ENCODE data around the gene TRPM3. TPM values are rescaled to one million over a fixed set of nuclear protein-coding genes. Genes with fewer than 3 reads are reported as not detected.

Gene TRPM3
- total RNA-seq, 4 donors from 2014 or later = 0.27 to 1.2 (median 0.47) TPM; not detected in 1

GRCh38 chr9:70609011-70609410, 512.4 kb downstream of the TRPM3 start:
- TF ChIP-seq, protein P1, sequence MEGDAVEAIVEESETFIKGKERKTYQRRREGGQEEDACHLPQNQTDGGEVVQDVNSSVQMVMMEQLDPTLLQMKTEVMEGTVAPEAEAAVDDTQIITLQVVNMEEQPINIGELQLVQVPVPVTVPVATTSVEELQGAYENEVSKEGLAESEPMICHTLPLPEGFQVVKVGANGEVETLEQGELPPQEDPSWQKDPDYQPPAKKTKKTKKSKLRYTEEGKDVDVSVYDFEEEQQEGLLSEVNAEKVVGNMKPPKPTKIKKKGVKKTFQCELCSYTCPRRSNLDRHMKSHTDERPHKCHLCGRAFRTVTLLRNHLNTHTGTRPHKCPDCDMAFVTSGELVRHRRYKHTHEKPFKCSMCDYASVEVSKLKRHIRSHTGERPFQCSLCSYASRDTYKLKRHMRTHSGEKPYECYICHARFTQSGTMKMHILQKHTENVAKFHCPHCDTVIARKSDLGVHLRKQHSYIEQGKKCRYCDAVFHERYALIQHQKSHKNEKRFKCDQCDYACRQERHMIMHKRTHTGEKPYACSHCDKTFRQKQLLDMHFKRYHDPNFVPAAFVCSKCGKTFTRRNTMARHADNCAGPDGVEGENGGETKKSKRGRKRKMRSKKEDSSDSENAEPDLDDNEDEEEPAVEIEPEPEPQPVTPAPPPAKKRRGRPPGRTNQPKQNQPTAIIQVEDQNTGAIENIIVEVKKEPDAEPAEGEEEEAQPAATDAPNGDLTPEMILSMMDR (IDR thresholded peaks at IDR 0.05) = no peak
- TF ChIP-seq POLR2AphosphoS5 (IDR thresholded peaks at IDR 0.05) (no peak), EP300 (IDR thresholded peaks at IDR 0.05) (no peak), POLR2A (IDR thresholded peaks at IDR 0.05) (no peak)
- H3K27ac ChIP-seq = peak overlapping the region in 2 of 4 donors; percentile 45 to 69
- WGBS, 2 donors (ENCODE audit: low coverage in 1 of 2) = 66 to 78% methylated on average over 2 of the region's 2 CpGs
- H3K9me3 ChIP-seq = no peaks in the 10 kb centered on the region
- no peak overlapping the region for H3K4me3 ChIP-seq
- H3K36me3 ChIP-seq = no peaks in the 10 kb centered on the region
- no peaks in the 10 kb centered on the region for H3K27me3 ChIP-seq
- H3K4me1 ChIP-seq = peaks cover 0 to 23% (median 5%) of the 10 kb centered on the region in 3 donors
- ATAC-seq = no peak

DNA sequence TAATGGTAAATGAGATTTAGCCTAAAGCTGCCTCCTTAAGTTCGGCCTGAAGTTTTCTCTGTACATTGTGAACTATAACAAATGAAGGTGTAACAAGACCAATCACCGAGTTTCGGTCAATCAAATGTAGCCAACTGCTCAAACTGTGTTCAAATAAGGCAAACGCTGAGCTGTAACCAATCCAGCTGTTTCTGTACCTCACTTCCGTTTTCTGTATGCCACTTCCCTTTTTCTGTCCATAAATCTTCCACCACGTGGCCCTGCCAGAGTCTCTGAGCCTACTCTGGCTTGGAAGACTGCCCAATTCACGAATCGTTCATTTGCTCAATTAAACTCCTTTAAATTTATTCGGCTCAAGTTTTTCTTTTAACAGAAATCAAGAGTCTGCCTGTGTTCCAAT, 513.5 kb downstream of the TRPM3 start:
- Histone ChIP-seq H3K4me1 (peaks cover 0 to 13% (median 5%) of the 10 kb centered on the region in 3 donors), H3K27me3 (no peaks in the 10 kb centered on the region), H3K9me3 (no peaks in the 10 kb centered on the region), H3K36me3 (no peaks in the 10 kb centered on the region), H3K4me3 (no peak overlapping the region), H3K27ac (no peak overlapping the region)
- no peak for TF ChIP-seq POLR2A (IDR thresholded peaks at IDR 0.05)
- no peak for TF ChIP-seq EP300 (IDR thresholded peaks at IDR 0.05)
- TF ChIP-seq, protein P1 (IDR thresholded peaks at IDR 0.05) = no peak
- TF ChIP-seq POLR2AphosphoS5 (IDR thresholded peaks at IDR 0.05) = no peak
- 52 to 63% methylated on average over 8 to 9 of the region's 9 CpGs for WGBS, 2 donors (ENCODE audit: low coverage in 1 of 2)
- ATAC-seq = no peak

DNA sequence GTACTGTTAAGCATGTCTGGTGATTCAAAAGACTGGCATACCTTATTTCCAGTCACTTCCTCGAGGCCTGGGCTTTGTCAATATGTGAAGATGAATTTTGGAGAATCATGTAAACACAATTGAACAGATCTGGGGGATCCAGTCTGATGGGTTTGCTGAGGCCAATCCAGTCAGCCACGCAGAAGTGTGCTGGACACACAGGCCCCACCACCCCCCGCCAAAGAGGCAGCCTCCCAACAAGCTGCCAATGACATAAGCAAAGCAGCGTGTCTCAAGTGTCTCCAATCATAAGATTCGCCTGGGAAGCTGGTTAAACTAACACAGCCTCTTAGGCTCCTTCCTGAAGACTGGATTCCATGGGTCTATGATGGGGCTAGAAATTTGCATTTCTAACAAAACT, 514.1 kb downstream of the TRPM3 start:
- WGBS, 2 donors (ENCODE audit: low coverage in 1 of 2) = 81 to 97% methylated on average over 3 of the region's 5 CpGs
- no peak for ATAC-seq

GRCh38 chr9:70603020-70603411, 518.4 kb downstream of the TRPM3 start:
- H3K36me3 ChIP-seq = no peaks in the 10 kb centered on the region
- TF ChIP-seq EP300 (IDR thresholded peaks at IDR 0.05) (no peak), POLR2AphosphoS5 (IDR thresholded peaks at IDR 0.05) (no peak), POLR2A (IDR thresholded peaks at IDR 0.05) (no peak)
- TF ChIP-seq, protein P1 (IDR thresholded peaks at IDR 0.05) = no peak
- H3K9me3 ChIP-seq = no peaks in the 10 kb centered on the region
- peaks cover 12 to 36% (median 18%) of the 10 kb centered on the region in 3 donors for H3K4me1 ChIP-seq
- no peak for ATAC-seq
- H3K27me3 ChIP-seq = no peaks in the 10 kb centered on the region
- H3K27ac ChIP-seq = peak overlapping the region in 3 of 4 donors; percentile 90 to 93 (median 91)
- WGBS, 2 donors (ENCODE audit: low coverage in 1 of 2) = 85 to 86% methylated on average over 6 of the region's 6 CpGs
- H3K4me3 ChIP-seq = no peak overlapping the region

More for the DNA sequence above, 514.1 kb downstream of the TRPM3 start:
- H3K27me3 ChIP-seq = no peaks in the 10 kb centered on the region
- TF ChIP-seq POLR2A (IDR thresholded peaks at IDR 0.05) = no peak
- no peak for TF ChIP-seq POLR2AphosphoS5 (IDR thresholded peaks at IDR 0.05)
- TF ChIP-seq EP300 (IDR thresholded peaks at IDR 0.05) = no peak
- TF ChIP-seq, protein P1 (IDR thresholded peaks at IDR 0.05) = no peak
- no peak overlapping the region for H3K4me3 ChIP-seq
- H3K4me1 ChIP-seq = peaks cover under 1 to 17% (median 5%) of the 10 kb centered on the region in 3 donors
- H3K27ac ChIP-seq = no peak overlapping the region
- H3K9me3 ChIP-seq = no peaks in the 10 kb centered on the region
- H3K36me3 ChIP-seq = no peaks in the 10 kb centered on the region

DNA sequence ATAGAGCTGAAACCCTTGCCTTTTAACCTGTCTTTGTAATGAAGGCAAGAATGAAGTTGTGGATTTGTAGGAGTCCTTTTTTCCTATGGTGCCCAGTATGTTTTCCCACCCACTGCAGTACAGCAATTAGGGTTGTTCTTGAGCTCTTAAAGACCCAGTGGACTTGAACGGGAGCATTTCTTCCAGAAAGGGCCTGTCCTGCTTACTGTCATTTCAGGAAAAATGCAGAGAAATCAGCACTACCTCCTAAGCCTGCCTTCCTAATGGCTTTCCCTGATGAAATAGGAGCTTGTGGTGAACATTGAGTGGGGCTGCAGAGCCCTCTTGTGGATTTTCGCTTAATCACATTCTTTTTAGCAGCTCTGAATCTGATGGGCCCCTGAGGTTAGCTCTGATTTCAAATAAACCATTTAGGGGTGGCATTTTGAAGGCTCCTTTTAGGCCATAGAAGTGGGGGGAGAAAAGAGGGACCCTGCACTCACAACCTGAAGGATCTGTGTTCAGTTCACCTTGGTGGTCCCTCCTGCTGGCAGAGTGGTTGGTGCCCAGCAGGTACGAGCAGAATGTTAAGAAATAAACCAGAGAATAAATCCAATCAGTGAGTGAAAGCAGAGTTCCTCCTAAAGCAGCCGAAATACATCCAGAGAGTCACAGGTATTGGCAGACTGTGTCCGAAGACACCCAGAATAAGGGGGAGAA, 519.0 kb downstream of the TRPM3 start:
- WGBS, 2 donors (ENCODE audit: low coverage in 1 of 2) = 22 to 34% methylated on average over 3 to 5 of the region's 5 CpGs
- Histone ChIP-seq H3K27ac (peak overlapping the region; percentile 90 to 93 (median 92)), H3K27me3 (no peaks in the 10 kb centered on the region), H3K4me1 (peaks cover 12 to 36% (median 18%) of the 10 kb centered on the region in 3 donors), H3K9me3 (no peaks in the 10 kb centered on the region), H3K4me3 (peak overlapping the region in 1 of 2 donors; percentile 29), H3K36me3 (no peaks in the 10 kb centered on the region)
- ATAC-seq = peak; percentile 48
- TF ChIP-seq, protein P1 (IDR thresholded peaks at IDR 0.05) = peak; percentile 75 to 95 (median 86)
- no peak for TF ChIP-seq EP300 (IDR thresholded peaks at IDR 0.05)
- peak; percentile 43 for TF ChIP-seq POLR2AphosphoS5 (IDR thresholded peaks at IDR 0.05)
